ENCODE results near the gene CUL1. TPM values are rescaled to one million over a fixed set of nuclear protein-coding genes. Genes with fewer than 3 reads are reported as not detected.

Gene CUL1
- total and polyA plus RNA-seq, 2 experiments from 2014 or later = 35.6 to 71.3 TPM

DNA sequence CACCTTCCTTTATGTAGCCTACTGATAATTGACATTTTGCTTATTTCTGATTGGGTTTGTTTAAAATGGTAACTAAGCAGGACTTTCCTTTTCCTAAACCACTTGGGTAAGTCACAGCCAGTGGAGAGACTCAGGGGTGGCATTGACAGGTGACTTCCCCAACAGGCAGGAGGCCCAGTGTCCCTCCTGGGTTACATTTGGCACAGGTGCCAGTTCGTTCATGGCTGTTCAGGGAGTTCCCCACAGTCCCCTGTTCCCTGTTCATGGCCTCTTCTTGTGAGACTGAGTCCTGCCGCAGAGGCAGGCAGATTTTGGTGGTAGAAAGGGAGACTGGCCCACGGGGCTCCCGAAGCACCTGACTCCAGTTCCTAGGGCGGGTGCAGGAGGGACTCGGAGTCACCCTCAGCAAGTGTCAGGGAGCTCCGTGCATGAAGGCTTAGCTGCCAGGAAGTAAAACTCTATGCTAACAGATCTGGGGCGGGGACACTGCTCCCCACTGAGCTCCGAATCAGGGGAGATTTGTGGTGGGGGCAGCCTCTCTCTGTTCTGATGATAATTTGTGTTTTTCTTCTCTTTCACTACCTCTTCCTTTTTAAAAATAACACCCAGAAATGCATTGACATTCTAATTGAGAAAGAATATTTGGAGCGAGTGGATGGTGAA is 101.3 kb downstream of the CUL1 start (continued):
- TF ChIP-seq CREB1 (CRISPR knock-in tag; IDR thresholded peaks at IDR 0.05; ENCODE audit: low read depth) = no peak
- TF ChIP-seq, protein P1, sequence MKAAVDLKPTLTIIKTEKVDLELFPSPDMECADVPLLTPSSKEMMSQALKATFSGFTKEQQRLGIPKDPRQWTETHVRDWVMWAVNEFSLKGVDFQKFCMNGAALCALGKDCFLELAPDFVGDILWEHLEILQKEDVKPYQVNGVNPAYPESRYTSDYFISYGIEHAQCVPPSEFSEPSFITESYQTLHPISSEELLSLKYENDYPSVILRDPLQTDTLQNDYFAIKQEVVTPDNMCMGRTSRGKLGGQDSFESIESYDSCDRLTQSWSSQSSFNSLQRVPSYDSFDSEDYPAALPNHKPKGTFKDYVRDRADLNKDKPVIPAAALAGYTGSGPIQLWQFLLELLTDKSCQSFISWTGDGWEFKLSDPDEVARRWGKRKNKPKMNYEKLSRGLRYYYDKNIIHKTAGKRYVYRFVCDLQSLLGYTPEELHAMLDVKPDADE (IDR thresholded peaks at IDR 0.05) = no peak

GRCh38 chr7:148800677-148801076 is 102.0 kb downstream of the CUL1 start:
- H3K9me2 ChIP-seq (ENCODE audit: insufficient read depth) = no peaks in the 10 kb centered on the region
- Mint-ChIP-seq H3K27ac (peak overlapping the region; percentile 49), H3K36me3 (ENCODE audit: low read depth) (peaks cover 71% of the 10 kb centered on the region), H3K4me1 (peaks cover 28% of the 10 kb centered on the region), H3K27me3 (ENCODE audit: insufficient read depth, low read depth, poor library complexity) (peaks cover 19% of the 10 kb centered on the region), H3K4me3 (peak overlapping the region; percentile 35; the same call in 1 of the 3 replicates), H3K9me3 (peaks cover 10% of the 10 kb centered on the region; the same call in 2 of the 3 replicates)
- no peak for TF ChIP-seq ZNF331 (CRISPR knock-in tag; IDR thresholded peaks at IDR 0.05; ENCODE audit: low read depth)
- no peak for TF ChIP-seq NANOG (IDR thresholded peaks at IDR 0.05; ENCODE audit: borderline replicate concordance)
- no peak for TF ChIP-seq ZNF114 (CRISPR knock-in tag; IDR thresholded peaks at IDR 0.05)
- TF ChIP-seq CREB1 (CRISPR knock-in tag; IDR thresholded peaks at IDR 0.05; ENCODE audit: low read depth) = no peak
- TF ChIP-seq EZH2phosphoT487 (IDR thresholded peaks at IDR 0.05; ENCODE audit: unreplicated experiment) = no peak
- TF ChIP-seq CTCF (conservative IDR thresholded peaks at IDR 0.05; ENCODE audit: low read depth in 2 of 2) = no peak
- H3K27ac ChIP-seq (ENCODE audit: low read depth) = peak overlapping the region; percentile 32; the same call in 1 of the 2 replicates
- H3K4me2 ChIP-seq = peak overlapping the region; percentile 19; the same call in 1 of the 2 replicates
- DNase-seq (ENCODE audit: low spot score) = peak; percentile 34
- H3K36me3 ChIP-seq (ENCODE audit: insufficient read depth) = peaks cover 19% of the 10 kb centered on the region
- no peaks in the 10 kb centered on the region; the same call in 1 of the 2 replicates for H4K20me1 ChIP-seq (replicated peaks; ENCODE audit: insufficient read depth)
- H3F3A ChIP-seq (replicated peaks; ENCODE audit: low read depth) = peaks cover 10% of the 10 kb centered on the region; the same call in 1 of the 2 replicates
- H3K4me3 ChIP-seq = 0 out of 2 replicates have a peak overlapping the region, but pooled peaks have one; percentile 5
- peak; percentile 14 for ATAC-seq
- no peaks in the 10 kb centered on the region; the same call in 1 of the 2 replicates for H3K79me2 ChIP-seq (replicated peaks; ENCODE audit: insufficient read depth)
- peaks cover 33% of the 10 kb centered on the region; the same call in 1 of the 2 replicates for H3K4me1 ChIP-seq (ENCODE audit: insufficient read depth)
- no peak overlapping the region for H2AFZ ChIP-seq
- H3K27me3 ChIP-seq (ENCODE audit: insufficient read depth) = no peaks in the 10 kb centered on the region

GRCh38 chr7:148802101-148802493 is 103.4 kb downstream of the CUL1 start:
- Histone ChIP-seq H3K27me3 (ENCODE audit: insufficient read depth) (no peaks in the 10 kb centered on the region), H3K4me2 (no peak overlapping the region), H3K4me3 (no peak overlapping the region), H4K20me1 (replicated peaks; ENCODE audit: insufficient read depth) (no peaks in the 10 kb centered on the region; the same call in 1 of the 2 replicates), H3K27ac (ENCODE audit: low read depth) (0 out of 2 replicates have a peak overlapping the region, but pooled peaks have one; percentile 14), H3F3A (replicated peaks; ENCODE audit: low read depth) (peaks cover 10% of the 10 kb centered on the region; the same call in 1 of the 2 replicates), H2AFZ (no peak overlapping the region), H3K4me1 (ENCODE audit: insufficient read depth) (peaks cover 30% of the 10 kb centered on the region; the same call in 1 of the 2 replicates), H3K36me3 (ENCODE audit: insufficient read depth) (peaks cover 24% of the 10 kb centered on the region), H3K79me2 (replicated peaks; ENCODE audit: insufficient read depth) (no peaks in the 10 kb centered on the region), H3K9me2 (ENCODE audit: insufficient read depth) (no peaks in the 10 kb centered on the region)
- H3K36me3 Mint-ChIP-seq (ENCODE audit: low read depth) = peaks cover 71% of the 10 kb centered on the region
- H3K27ac Mint-ChIP-seq = peak overlapping the region; percentile 38; the same call in 1 of the 2 replicates
- no peak overlapping the region for H3K4me3 Mint-ChIP-seq
- peaks cover 19% of the 10 kb centered on the region for H3K27me3 Mint-ChIP-seq (ENCODE audit: insufficient read depth, low read depth, poor library complexity)
- peaks cover 28% of the 10 kb centered on the region for H3K4me1 Mint-ChIP-seq
- no peak for DNase-seq (ENCODE audit: low spot score)
- peaks cover 10% of the 10 kb centered on the region; the same call in 2 of the 3 replicates for H3K9me3 Mint-ChIP-seq
- no peak for ATAC-seq
- TF ChIP-seq STAT1 (IDR thresholded peaks at IDR 0.05; ENCODE audit: unreplicated experiment) (no peak), POLR2AphosphoS5 (IDR thresholded peaks at IDR 0.05; ENCODE audit: low read depth) (0 out of 2 replicates have a peak, but pooled peaks have one; percentile 3)
